H1 (cell line): Measurements from ENCODE around the gene RBM5. TPM values are rescaled to one million over a fixed set of nuclear protein-coding genes. Genes with fewer than 3 reads are reported as not detected.

Experiments used
- SUZ12 ChIP-seq: fragments of 200-600 bp; sonication (generic); IDR thresholded peaks from 2 replicates; pipeline ENCODE4 v1.6.1; 2012; ENCODE audit warnings: mild to moderate bottlenecking, inconsistent platforms, low read length, moderate library complexity, mixed read lengths
- polyA plus RNA-seq, 7 experiments: library from polyadenylated mRNA; depleted of rRNA in 3 of 7; stranded (reverse) in 5 of 7; unstranded in 2 of 7; fragments of >200 nt in 5 of 7; fragments of 200-250 nt in 2 of 7; gene quantifications; 1 replicate in 5 of 7; 2 replicates in 1 of 7; 4 replicates in 1 of 7; pipeline versions ENCODE4 v1.2.1 to v1.2.3, GENCODE V29; 2011 to 2013; ENCODE audit warnings: missing spikeins in 2 of 7, mixed read lengths in 2 of 7
- total RNA-seq: library from RNA; stranded (reverse); fragmentation: NEBNext Ultra II Directional; extraction: Animal tissue kit (Norgen Biotek cat#: 25700); gene quantifications from 2 replicates; pipeline ENCODE4 v1.2.1, GENCODE V29; 2021
- TF ChIP-seq, protein P1 (sequence below): IDR thresholded peaks from 2 replicates; pipeline ENCODE4 v1.6.1; 2012; ENCODE audit warnings: inconsistent platforms

Gene RBM5
- total and polyA plus RNA-seq, 2 of the 8 experiments (the other 6 are each of a cell fraction or from before 2014, with no cell fraction given) = 82.7 to 144 TPM

DNA sequence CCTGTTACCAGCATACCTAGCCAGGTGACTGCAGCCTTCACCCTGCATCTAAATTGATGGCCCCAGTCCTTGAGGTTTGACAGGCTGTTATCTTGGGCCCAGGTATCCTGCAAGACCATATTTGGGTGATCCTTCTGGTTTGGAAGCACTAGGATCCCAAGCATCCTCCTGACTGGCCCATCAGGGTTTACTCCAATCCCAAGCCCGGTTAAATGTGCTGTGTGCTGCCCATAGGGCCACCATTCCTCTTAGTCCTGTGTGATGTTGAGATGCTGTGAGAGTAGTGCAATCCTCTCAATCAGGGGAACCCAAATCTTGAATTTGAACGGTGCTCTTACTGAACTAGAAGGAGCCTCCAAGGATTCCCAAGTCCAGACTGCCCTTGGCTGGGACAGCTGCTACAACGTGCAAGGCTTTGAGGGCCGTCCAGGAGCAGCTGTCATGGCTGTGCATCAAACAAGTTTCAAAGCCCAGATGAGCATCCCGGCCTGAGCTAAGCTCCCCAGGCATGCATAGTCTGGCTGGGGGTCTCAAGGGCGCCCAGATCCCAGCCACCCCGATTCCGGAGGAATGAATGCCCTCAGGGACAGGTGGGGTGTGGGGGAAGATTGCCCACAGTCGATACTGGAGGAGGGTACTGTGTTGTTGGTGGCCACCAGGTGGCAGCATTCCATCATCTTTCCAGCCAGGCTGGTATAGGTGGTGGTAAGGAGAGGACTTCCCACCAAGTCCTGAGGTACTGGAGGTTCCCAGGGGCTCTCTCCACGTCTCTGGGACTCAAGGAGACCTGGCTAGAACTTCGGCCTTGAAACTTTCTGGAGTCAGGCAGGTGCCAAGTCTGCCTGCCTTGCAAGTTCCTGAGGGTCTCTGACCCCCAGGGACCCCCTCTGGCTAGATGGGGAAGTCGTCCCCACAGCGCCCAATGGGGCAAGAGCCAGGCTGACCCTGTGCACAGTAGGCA lies 32.6 kb downstream of the RBM5 start (continued):
- TF ChIP-seq, protein P1, sequence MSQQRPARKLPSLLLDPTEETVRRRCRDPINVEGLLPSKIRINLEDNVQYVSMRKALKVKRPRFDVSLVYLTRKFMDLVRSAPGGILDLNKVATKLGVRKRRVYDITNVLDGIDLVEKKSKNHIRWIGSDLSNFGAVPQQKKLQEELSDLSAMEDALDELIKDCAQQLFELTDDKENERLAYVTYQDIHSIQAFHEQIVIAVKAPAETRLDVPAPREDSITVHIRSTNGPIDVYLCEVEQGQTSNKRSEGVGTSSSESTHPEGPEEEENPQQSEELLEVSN = no peak
- no peak for TF ChIP-seq SUZ12
